Measurements from ENCODE around the gene GNG4. TPM values are rescaled to one million over a fixed set of nuclear protein-coding genes. Genes with fewer than 3 reads are reported as not detected.
"Not testable (repeated sequence)": the region's sequence is repeated elsewhere in the genome, so short reads cannot be mapped to it uniquely, and the experiment has no call there.

Gene GNG4
- total RNA-seq, 1 donor, result 0.10 TPM

DNA sequence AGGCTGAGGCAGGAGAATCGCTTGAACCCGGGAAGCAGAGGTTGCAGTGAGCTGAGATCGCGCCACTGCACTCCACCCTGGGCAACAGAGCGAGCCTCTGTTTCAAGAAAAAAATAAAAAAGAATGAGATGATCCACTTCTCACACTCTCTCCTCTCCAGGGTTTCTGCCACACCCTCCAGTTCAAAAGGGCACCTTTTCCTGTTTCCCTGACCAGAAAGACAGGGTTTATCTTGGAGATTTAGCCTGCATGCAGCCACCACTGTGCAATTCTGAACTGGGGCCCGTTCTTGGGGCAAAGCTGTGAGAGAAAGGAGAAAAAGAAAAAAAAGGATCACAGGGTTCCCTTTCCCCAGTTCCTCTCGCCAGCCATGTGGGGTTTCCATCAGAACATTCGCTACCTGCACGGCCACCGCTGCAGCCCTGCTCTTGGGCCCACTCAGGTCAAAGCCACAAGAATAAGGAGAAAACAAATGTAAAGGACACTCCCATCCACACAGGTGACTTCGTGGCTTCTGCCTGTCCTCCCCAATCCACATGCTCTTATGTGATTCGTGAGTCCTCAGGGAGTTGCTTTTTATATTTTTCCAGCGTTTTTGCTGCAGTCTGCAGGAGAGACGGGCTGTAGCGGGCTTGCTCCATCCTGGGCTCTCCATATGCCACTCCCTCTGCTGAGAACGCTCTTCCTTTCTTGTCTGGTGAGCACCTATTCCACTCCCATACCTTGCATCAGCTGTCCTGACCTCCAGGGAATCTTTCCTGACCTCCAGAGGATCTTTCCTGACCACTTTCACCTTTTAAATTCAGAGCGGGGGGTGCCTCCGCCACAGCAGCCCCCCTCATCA is 26.4 kb downstream of the GNG4 start:
- Histone ChIP-seq H3K9me3 (ENCODE audit: low read depth, low read length) (no peaks in the 10 kb centered on the region), H3K4me3 (ENCODE audit: low read length) (no peak overlapping the region), H3K27me3 (ENCODE audit: insufficient read depth, low read length) (no peaks in the 10 kb centered on the region), H3K4me1 (ENCODE audit: insufficient read depth, low read length) (no peaks in the 10 kb centered on the region)

- not testable (repeated sequence) for H3K4me1 ChIP-seq (ENCODE audit: insufficient read depth, low read length); H3K4me3 ChIP-seq (ENCODE audit: low read length); H3K9me3 ChIP-seq (ENCODE audit: low read depth, low read length); H3K27me3 ChIP-seq (ENCODE audit: insufficient read depth, low read length)
These were observed 30.4 kb downstream of the GNG4 start for GRCh38 chr1:235619149-235619548.

DNA sequence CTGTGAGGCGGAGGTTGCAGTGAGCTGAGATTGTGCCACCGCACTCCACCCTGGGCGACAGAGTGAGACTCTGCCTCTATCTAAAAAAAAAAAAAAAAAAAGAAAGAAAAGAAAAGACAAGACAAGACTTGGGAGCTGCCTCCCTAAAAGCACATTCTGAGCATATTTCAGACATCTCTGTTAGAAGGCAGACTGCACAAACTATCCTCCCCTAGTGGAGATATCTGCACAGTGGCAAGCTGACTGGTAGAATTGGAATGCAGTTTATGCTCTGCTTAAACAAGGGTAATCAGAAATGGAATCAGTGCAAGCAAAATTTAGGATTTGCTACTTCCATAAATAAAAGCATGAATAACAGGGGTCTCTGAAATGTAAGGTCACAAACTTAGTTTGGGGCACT is 31.8 kb downstream of the GNG4 start:
- no peaks in the 10 kb centered on the region for H3K27me3 ChIP-seq (ENCODE audit: insufficient read depth, low read length)
- H3K4me3 ChIP-seq (ENCODE audit: low read length), result no peak overlapping the region
- no peaks in the 10 kb centered on the region for H3K4me1 ChIP-seq (ENCODE audit: insufficient read depth, low read length)
- H3K9me3 ChIP-seq (ENCODE audit: low read depth, low read length), result no peaks in the 10 kb centered on the region

DNA sequence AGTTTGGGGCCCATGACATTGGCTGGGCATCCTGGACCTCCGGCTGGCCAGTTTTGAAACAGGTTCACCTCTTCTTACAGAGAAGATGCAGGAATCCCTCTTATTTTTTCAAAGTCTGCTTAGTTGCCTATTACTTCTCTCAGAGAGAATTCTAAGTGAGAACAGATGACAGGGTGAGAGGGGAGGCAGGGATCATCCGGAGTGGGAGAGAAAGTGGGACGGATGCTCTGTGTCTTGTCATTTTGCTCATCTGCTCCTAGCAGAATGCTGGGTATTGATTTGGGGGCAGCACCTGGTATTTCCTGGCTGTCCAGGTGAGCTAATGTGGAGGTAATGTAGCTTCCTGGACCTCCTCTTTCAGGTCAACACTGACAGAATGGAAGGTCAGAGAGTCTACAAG is 32.4 kb downstream of the GNG4 start:
- H3K27me3 ChIP-seq (ENCODE audit: insufficient read depth, low read length), result no peaks in the 10 kb centered on the region
- H3K4me3 ChIP-seq (ENCODE audit: low read length), result no peak overlapping the region
- no peaks in the 10 kb centered on the region for H3K4me1 ChIP-seq (ENCODE audit: insufficient read depth, low read length)
- no peaks in the 10 kb centered on the region for H3K9me3 ChIP-seq (ENCODE audit: low read depth, low read length)

GRCh38 chr1:235614442-235614954 is 35.1 kb downstream of the GNG4 start:
- Histone ChIP-seq H3K4me3 (ENCODE audit: low read length) (no peak overlapping the region), H3K27me3 (ENCODE audit: insufficient read depth, low read length) (no peaks in the 10 kb centered on the region), H3K9me3 (ENCODE audit: low read depth, low read length) (no peaks in the 10 kb centered on the region), H3K4me1 (ENCODE audit: insufficient read depth, low read length) (no peaks in the 10 kb centered on the region)

GRCh38 chr1:235613602-235614001 is 36.0 kb downstream of the GNG4 start:
- H3K4me3 ChIP-seq (ENCODE audit: low read length), result no peak overlapping the region
- H3K4me1 ChIP-seq (ENCODE audit: insufficient read depth, low read length), result no peaks in the 10 kb centered on the region
- H3K27me3 ChIP-seq (ENCODE audit: insufficient read depth, low read length), result no peaks in the 10 kb centered on the region
- H3K9me3 ChIP-seq (ENCODE audit: low read depth, low read length), result no peaks in the 10 kb centered on the region

DNA sequence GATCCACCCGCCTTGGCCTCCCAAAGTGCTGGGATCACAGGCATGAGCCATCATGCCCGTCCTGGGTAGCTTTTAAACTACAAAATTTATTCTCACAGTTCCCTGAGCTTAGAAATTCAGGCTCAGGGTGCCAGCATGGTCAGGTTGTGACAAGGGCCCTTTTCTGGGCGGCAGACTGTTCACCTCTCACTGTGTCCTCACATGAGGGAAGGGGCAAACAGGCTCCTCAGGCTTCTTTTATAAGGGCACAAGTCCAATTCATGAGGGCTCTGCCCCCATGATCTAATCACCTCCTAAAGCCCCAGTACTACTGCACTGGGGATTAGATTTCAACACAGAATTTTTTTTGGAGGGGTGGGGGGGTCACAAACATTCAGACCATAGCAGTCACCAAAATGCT is 36.8 kb downstream of the GNG4 start:
- Histone ChIP-seq H3K9me3 (ENCODE audit: low read depth, low read length) (no peaks in the 10 kb centered on the region), H3K4me1 (ENCODE audit: insufficient read depth, low read length) (no peaks in the 10 kb centered on the region), H3K27me3 (ENCODE audit: insufficient read depth, low read length) (no peaks in the 10 kb centered on the region), H3K4me3 (ENCODE audit: low read length) (no peak overlapping the region)

DNA sequence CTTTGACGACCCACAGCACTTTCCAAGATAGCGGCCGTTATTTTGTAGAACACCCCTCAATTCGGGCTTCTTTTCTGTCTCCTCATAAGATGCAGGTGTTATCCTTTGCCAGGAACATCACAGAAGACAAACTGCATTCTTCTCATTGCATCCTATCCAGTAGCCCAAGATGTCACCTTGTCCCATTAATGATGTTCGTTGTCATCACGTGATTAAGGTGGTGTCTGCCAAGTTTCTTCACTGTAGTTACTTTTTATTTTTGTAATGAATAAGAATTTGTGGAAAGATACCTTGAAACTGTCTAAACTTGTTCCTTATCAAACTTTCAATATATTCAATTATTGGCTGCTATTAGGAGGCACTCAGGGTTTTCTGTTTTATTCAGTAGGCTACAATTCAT is 39.4 kb downstream of the GNG4 start:
- no peak overlapping the region for H3K4me3 ChIP-seq (ENCODE audit: low read length)
- no peaks in the 10 kb centered on the region for H3K9me3 ChIP-seq (ENCODE audit: low read depth, low read length)
- H3K4me1 ChIP-seq (ENCODE audit: insufficient read depth, low read length), result no peaks in the 10 kb centered on the region
- H3K27me3 ChIP-seq (ENCODE audit: insufficient read depth, low read length), result no peaks in the 10 kb centered on the region

DNA sequence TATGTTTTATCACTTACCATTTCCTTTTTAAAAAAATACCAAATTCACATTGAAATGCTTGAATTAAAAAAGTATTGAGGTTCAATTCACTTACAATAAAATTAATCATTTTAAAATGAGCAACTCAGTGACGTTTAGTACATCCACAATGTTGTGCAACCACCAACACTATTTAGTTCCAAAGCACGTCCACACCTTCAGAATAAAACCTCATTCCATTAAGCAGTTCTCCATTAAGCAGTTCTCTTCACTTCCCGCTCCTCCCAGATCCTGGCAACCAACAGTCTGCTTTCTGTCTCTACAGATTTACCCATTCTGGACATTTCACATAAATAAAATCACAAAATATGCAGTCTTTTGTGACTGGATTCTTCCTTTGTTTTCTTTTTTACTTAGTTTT is 41.3 kb downstream of the GNG4 start:
- Histone ChIP-seq H3K4me1 (ENCODE audit: insufficient read depth, low read length) (no peaks in the 10 kb centered on the region), H3K9me3 (ENCODE audit: low read depth, low read length) (no peaks in the 10 kb centered on the region), H3K27me3 (ENCODE audit: insufficient read depth, low read length) (no peaks in the 10 kb centered on the region), H3K4me3 (ENCODE audit: low read length) (no peak overlapping the region)

DNA sequence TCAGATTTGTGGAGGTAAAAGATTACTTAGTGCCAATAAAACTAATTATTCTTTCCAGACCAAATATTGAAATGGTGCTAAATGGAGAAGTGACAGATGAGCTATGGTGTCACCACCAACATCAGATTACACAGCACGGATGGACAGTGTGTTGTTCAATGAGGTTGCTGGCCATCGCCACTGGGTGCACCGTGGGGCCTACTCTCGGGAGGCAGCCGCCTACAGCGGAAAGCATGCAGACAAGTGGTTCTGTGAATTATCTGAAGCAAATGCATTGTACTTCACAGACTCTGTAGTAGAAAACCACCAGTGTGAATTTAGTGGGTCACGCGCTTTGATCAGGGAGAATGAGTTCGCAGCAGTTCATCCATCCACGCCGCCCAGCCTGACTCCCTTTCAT is 42.3 kb downstream of the GNG4 start:
- Histone ChIP-seq H3K4me1 (ENCODE audit: insufficient read depth, low read length) (no peaks in the 10 kb centered on the region), H3K4me3 (ENCODE audit: low read length) (no peak overlapping the region), H3K27me3 (ENCODE audit: insufficient read depth, low read length) (no peaks in the 10 kb centered on the region), H3K9me3 (ENCODE audit: low read depth, low read length) (no peaks in the 10 kb centered on the region)

- no peaks in the 10 kb centered on the region for H3K27me3 ChIP-seq (ENCODE audit: insufficient read depth, low read length)
- no peak overlapping the region for H3K4me3 ChIP-seq (ENCODE audit: low read length)
- H3K9me3 ChIP-seq (ENCODE audit: low read depth, low read length), result no peaks in the 10 kb centered on the region
- no peaks in the 10 kb centered on the region for H3K4me1 ChIP-seq (ENCODE audit: insufficient read depth, low read length)
These were observed 48.5 kb downstream of the GNG4 start for GRCh38 chr1:235601104-235601503.

DNA sequence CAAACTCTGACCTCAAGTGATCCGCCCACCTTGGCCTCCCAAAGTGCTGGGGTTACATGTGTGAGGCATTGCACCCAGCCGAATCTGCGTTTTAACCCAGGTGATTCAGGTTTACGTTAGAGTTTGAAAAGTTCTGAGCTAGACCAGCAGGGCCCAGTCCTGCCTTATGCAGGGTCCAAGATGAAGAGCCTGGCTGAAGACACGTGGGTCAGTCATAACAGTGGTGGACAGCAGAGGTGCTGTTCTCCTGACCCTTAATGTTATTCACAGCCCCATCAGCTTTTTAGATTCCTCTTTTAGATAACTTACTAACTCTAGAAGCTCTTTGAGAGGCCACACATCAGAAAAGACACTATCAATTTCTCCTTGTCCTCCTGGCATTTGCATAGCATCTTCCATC is 50.0 kb downstream of the GNG4 start:
- Histone ChIP-seq H3K9me3 (ENCODE audit: low read depth, low read length) (no peaks in the 10 kb centered on the region), H3K4me1 (ENCODE audit: insufficient read depth, low read length) (no peaks in the 10 kb centered on the region), H3K4me3 (ENCODE audit: low read length) (no peak overlapping the region), H3K27me3 (ENCODE audit: insufficient read depth, low read length) (no peaks in the 10 kb centered on the region)

- Histone ChIP-seq H3K4me1 (ENCODE audit: insufficient read depth, low read length) (no peaks in the 10 kb centered on the region), H3K27me3 (ENCODE audit: insufficient read depth, low read length) (no peaks in the 10 kb centered on the region), H3K4me3 (ENCODE audit: low read length) (no peak overlapping the region), H3K9me3 (ENCODE audit: low read depth, low read length) (no peaks in the 10 kb centered on the region)
These were observed 51.6 kb downstream of the GNG4 start for GRCh38 chr1:235597867-235598553.

DNA sequence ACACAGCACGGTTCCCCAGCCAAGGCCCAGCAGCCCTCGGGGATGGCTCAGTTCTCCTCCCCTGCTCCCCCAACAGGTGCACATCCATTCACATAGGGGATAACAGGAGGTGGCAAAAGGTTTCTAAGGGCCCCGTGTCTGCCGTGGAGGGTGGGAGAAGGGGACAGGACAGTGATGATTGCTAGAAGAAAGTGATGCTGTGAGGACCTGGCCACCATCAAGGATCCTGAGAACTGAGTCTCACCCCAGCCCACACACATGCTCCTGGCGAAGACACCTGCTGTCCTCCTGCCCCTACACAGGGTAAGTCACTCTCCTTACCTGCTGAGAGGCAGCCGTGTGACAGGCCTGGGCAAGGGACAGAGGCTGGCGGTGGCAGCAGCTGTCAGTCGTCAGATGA is 54.5 kb downstream of the GNG4 start:
- Histone ChIP-seq H3K4me1 (ENCODE audit: insufficient read depth, low read length) (no peaks in the 10 kb centered on the region), H3K27me3 (ENCODE audit: insufficient read depth, low read length) (no peaks in the 10 kb centered on the region), H3K9me3 (ENCODE audit: low read depth, low read length) (no peaks in the 10 kb centered on the region), H3K4me3 (ENCODE audit: low read length) (no peak overlapping the region)

DNA sequence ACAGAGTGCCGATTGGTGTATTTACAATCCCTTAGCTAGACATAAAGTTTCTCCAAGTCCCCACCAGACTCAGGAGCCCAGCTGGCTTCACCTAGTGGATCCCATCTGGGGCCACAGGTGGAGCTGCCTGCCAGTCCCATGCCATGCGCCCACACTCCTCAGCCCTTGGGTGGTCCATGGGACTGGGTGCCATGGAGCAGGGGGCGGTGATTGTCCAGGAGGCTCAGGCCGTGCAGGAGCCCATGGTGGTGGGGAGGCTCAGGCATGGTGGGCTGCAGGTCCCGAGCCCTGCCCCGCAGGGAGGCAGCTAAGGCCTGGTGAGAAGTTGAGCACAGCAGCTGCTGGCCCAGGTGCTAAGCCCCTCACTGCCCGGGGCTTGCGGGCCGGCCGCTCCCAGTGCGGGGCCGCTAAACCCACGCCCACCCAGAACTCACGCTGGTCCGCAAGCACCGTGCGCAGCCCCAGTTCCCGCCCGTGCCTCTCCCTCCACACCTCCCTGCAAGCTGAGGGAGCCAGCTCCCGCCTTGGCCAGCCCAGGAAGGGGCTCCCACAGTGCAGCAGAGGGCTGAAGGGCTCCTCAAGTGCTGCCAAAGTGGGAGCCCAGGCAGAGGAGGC is 55.2 kb downstream of the GNG4 start:
- H3K27me3 ChIP-seq (ENCODE audit: insufficient read depth, low read length); H3K4me3 ChIP-seq (ENCODE audit: low read length); H3K4me1 ChIP-seq (ENCODE audit: insufficient read depth, low read length); H3K9me3 ChIP-seq (ENCODE audit: low read depth, low read length): not testable (repeated sequence)
